NOMO-1 treated with DMSO at 0.1 percent for 48 hours (cell line): ENCODE data around the gene NFIX.

Experiments
- DNase-seq: peaks from one replicate; lab custom pipeline; 2025; ENCODE audit not compliant: unreplicated experiment; lab: John Stamatoyannopoulos, UW

The NFIX gene

GRCh38 chr19:13019332-13019731, 24.1 kb downstream of the NFIX start:
- DNase-seq: no peak

GRCh38 chr19:13020002-13020414, 24.7 kb downstream of the NFIX start:
- no peak for DNase-seq

- DNase-seq: no peak
These were observed 27.0 kb downstream of the NFIX start for GRCh38 chr19:13022111-13022858.

GRCh38 chr19:13022859-13023636, 27.8 kb downstream of the NFIX start:
- DNase-seq: peak; percentile 60

GRCh38 chr19:13023656-13024055, 28.4 kb downstream of the NFIX start:
- DNase-seq: no peak

- DNase-seq: no peak
These were observed 29.1 kb downstream of the NFIX start for GRCh38 chr19:13024126-13024950.

- DNase-seq: no peak
These were observed 29.8 kb downstream of the NFIX start for GRCh38 chr19:13024951-13025697.

GRCh38 chr19:13025819-13026456, 30.7 kb downstream of the NFIX start:
- DNase-seq: no peak

GRCh38 chr19:13026462-13027370, 31.4 kb downstream of the NFIX start:
- peak; percentile 49 for DNase-seq

- DNase-seq: no peak
These were observed 32.3 kb downstream of the NFIX start for GRCh38 chr19:13027557-13027956.

- no peak for DNase-seq
These were observed 32.8 kb downstream of the NFIX start for GRCh38 chr19:13028027-13028426.

GRCh38 chr19:13029301-13029880, 34.1 kb downstream of the NFIX start:
- no peak for DNase-seq

GRCh38 chr19:13029893-13030292, 34.6 kb downstream of the NFIX start:
- no peak for DNase-seq

GRCh38 chr19:13031917-13032623, 36.8 kb downstream of the NFIX start:
- no peak for DNase-seq

GRCh38 chr19:13032837-13033236, 37.6 kb downstream of the NFIX start:
- DNase-seq: no peak

GRCh38 chr19:13033244-13033643, 38.0 kb downstream of the NFIX start:
- no peak for DNase-seq

- peak; percentile 20 for DNase-seq
These were observed 38.7 kb downstream of the NFIX start for GRCh38 chr19:13033819-13034611.

GRCh38 chr19:13034636-13035035, 39.4 kb downstream of the NFIX start:
- no peak for DNase-seq
